ENCODE data around the gene SDR42E1.
A peak's percentile ranks its signal among the peaks of the same experiment; 100 is the strongest.

The SDR42E1 gene

GRCh38 chr16:82011199-82011641 is at the start of gene SDR42E1:
SDR42E1 (minus strand) TSS chr16:82011470; CDS start chr16:82000858, 10,612 bp downstream.
- peak; percentile 86 for DNase-seq (ENCODE audit: low read depth)
- peak within 1 kb of the TSS; percentile 69 for H3K4me3 ChIP-seq (ENCODE audit: low read depth, low read length)
- TF ChIP-seq CTCF (IDR thresholded peaks at IDR 0.05; ENCODE audit: insufficient read depth, low read depth, low read length, missing control alignments), result no peak

GRCh38 chr16:82059983-82060421 is 48.7 kb upstream of the SDR42E1 start:
- TF ChIP-seq CTCF (IDR thresholded peaks at IDR 0.05; ENCODE audit: insufficient read depth, low read depth, low read length, missing control alignments), result no peak
- DNase-seq (ENCODE audit: low read depth), result no peak
- H3K4me3 ChIP-seq (ENCODE audit: low read depth, low read length), result no peak overlapping the region

GRCh38 chr16:82059161-82059982 is 48.1 kb upstream of the SDR42E1 start:
- no peak for DNase-seq (ENCODE audit: low read depth)
- TF ChIP-seq CTCF (IDR thresholded peaks at IDR 0.05; ENCODE audit: insufficient read depth, low read depth, low read length, missing control alignments), result no peak

GRCh38 chr16:82056550-82056896 is 45.3 kb upstream of the SDR42E1 start:
- no peak overlapping the region for H3K4me3 ChIP-seq (ENCODE audit: low read depth, low read length)
- DNase-seq (ENCODE audit: low read depth), result no peak
- TF ChIP-seq CTCF (IDR thresholded peaks at IDR 0.05; ENCODE audit: insufficient read depth, low read depth, low read length, missing control alignments), result no peak

More at GRCh38 chr16:82059161-82059982, 48.1 kb upstream of the SDR42E1 start:
- H3K4me3 ChIP-seq (ENCODE audit: low read depth, low read length), result no peak overlapping the region

- H3K4me3 ChIP-seq (ENCODE audit: low read depth, low read length), result no peak overlapping the region
- no peak for DNase-seq (ENCODE audit: low read depth)
- no peak for TF ChIP-seq CTCF (IDR thresholded peaks at IDR 0.05; ENCODE audit: insufficient read depth, low read depth, low read length, missing control alignments)
These were observed 44.7 kb upstream of the SDR42E1 start for GRCh38 chr16:82055728-82056549.

GRCh38 chr16:82055117-82055516 is 43.8 kb upstream of the SDR42E1 start:
- H3K4me3 ChIP-seq (ENCODE audit: low read depth, low read length), result no peak overlapping the region
- no peak for DNase-seq (ENCODE audit: low read depth)
- TF ChIP-seq CTCF (IDR thresholded peaks at IDR 0.05; ENCODE audit: insufficient read depth, low read depth, low read length, missing control alignments), result no peak

All from GM12865 (cell line).